AG08395 (cell line): Measurements from ENCODE around the gene VPS52.
"Not testable (repeated sequence)": the region's sequence is repeated elsewhere in the genome, so short reads cannot be mapped to it uniquely, and the experiment has no call there.

Experiments used
- DNase-seq: peaks from one replicate; pipeline ENCODE4 v3.0.0; 2012; ENCODE audit warnings: mixed read lengths, low spot score

Gene VPS52

DNA sequence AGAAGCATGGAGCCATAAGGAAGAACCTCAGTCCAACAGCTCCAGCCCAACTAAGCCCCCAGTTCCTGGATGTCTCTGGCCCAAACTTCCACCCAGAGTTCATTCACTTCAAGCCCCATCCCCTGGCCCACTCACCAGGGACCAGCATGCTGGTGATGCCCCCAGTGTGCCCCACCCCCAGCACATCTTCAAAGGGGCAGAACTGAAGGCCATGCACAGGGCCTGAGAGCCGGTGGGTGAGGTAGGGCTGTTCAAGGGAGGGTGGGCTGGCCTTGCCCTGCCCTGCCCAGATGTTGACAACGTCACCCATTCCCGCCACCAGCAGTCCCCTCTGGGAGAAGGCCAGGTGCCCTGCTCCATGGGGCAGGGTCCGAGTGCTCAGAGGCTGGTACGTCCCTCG lies 8.9 kb upstream of the VPS52 start:
- DNase-seq, result no peak

DNA sequence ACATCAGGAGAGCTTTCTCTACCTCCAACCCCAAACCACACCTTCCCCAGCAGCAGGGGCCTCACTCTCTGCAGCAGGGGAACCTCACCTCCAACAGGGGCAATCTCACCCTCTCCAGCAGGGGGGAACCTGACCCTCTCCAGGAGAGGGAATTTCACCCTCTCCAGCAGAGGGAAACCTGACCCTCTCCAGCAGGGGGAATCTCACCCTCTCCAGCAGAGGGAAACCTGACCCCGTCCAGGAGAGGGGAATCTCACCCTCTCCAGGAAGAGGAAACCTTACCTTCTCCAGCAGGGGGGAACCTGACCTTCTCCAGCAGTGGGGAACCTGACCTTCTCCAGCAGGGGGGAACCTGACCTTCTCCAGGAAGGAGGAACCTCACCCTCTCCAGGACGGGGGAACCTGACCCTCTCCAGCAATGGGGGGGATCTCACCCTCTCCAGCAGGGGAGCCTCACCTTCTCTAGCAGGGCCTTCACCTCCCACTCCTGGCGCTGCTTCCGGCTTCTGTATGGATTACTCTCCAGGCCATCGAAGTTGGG lies 8.4 kb upstream of the VPS52 start:
- peak; percentile 45 for DNase-seq

DNA sequence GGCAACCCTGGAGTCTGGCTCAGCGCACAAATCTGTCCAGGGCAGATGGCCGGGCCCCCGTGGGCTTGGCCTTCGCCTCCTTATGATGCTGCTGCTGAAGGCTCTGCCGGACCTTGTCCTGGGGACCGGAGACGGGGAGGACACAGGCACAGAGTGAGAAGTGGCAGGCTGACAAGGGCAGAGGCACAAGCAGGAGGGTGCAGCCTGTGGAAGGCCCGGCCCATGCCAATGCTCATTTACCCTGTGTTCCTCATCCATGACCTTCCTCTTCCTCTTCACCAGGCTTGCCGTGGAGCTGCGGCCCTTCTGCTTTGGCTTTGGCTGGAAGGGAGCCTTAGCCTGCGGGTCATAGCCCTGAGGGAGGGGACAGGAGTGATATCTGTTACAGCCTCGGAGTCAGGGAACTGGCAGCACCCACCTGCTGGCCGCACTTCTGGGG lies 7.6 kb upstream of the VPS52 start:
- DNase-seq, result no peak

DNA sequence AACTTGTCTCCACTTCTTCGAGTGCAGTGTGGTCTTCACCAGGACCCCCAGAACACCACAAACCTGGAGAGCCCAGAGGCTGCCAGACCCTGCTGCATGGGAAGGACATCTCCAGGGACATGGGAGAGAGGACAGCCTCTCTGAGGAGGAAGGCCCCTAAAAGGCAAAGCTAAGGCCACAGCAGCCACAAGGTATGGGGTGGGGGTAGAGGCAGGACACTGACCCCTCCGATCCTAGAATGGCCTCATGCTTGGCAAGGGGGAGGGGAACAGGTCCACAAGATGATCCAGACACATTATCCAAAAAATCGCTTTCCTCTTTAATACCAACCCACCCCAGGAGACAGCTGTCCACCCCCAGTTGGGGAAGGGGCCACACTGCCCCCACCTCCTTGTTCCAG lies 7.1 kb upstream of the VPS52 start:
- DNase-seq, result no peak

DNA sequence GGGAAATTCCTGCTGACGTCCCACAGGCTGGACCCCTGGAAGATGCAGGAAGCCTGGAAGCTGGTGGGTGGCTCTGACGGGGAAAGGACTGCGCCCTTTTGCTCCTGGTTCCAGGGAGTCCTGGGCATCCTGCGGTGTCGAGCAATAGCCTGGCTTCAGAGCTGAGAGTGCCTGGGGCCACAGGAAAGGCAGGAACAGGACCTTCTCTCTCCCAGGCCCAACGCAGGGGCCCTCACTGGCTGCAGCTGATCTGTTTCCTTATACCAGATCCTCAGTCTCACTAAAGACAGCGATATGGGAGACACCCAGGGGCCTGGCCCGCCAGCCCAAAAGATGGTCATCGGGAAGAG lies 6.7 kb upstream of the VPS52 start:
- no peak for DNase-seq

DNA sequence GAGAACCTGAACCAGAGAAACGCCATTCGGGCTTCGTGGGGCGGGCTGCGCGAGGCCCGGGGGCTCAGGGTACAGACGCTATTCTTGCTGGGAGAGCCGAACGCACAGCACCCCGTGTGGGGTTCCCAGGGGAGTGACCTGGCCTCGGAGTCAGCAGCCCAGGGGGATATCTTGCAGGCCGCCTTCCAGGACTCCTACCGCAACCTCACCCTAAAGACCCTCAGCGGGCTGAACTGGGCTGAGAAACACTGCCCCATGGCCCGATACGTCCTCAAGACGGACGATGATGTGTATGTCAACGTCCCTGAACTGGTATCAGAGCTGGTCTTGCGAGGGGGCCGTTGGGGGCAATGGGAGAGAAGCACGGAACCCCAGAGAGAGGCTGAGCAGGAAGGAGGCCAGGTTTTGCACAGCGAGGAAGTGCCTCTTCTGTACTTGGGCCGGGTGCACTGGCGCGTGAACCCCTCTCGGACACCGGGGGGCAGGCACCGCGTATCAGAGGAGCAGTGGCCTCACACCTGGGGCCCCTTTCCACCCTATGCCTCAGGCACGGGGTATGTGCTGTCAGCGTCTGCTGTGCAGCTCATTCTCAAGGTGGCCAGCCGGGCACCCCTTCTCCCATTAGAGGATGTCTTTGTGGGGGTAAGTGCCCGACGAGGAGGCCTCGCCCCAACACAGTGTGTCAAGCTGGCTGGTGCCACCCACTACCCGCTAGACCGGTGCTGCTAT lies 6.2 kb upstream of the VPS52 start:
- no peak for DNase-seq

DNA sequence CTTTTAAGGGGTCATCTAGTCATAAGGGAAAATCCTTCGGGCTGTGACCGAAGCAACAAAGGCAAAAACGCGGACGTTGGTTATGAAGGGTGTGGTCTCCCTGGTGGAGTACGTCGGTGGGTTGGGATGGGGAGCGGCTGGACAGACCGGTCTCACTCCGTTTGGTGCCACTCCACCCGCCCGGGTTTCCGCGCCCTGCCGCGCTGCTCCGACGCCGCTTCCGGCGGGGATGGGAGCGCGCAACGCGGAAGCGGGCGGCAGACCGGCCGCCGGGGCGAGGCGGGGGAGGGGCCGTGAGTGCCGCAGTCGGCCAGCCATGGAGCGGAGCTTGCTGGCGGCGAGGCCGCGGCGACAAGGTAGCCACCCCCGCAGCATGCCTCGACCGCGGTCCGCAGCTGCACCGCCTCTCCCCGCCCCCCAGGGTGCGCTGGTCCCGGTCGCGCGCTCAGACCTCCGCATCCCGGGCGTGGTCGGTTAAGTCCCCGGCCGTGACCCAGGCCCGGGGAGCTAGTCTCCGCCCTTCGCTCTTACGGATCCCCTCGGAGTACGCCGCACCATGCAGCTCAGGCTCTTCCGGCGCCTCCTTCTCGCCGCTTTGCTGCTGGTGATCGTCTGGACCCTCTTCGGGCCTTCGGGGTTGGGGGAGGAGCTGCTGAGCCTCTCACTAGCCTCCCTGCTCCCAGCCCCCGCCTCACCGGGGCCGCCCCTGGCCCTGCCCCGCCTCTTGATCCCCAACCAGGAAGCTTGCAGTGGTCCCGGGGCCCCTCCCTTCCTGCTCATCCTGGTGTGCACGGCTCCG lies 5.4 kb upstream of the VPS52 start, which contains the start of gene B3GALT4:
B3GALT4 (plus strand) TSS at position 260 of the 799 bp plus-strand sequence; CDS start at position 557, 297 bp downstream.
- DNase-seq, result peak; percentile 72

DNA sequence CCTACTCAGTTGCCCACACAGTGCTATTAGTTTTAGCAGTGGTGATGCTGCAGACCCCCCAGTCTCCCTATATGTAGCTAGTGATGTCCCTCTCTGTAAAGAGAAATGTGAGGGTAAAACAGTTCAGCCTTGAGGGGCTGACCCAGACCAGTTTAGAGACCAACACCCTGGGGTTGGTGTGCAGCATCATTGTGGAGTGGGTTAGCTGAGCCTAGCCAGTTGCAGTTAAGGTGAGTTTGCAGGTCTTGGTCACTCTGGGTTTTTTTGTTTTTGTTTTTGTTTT lies 4.8 kb upstream of the VPS52 start:
- DNase-seq, result no peak

DNA sequence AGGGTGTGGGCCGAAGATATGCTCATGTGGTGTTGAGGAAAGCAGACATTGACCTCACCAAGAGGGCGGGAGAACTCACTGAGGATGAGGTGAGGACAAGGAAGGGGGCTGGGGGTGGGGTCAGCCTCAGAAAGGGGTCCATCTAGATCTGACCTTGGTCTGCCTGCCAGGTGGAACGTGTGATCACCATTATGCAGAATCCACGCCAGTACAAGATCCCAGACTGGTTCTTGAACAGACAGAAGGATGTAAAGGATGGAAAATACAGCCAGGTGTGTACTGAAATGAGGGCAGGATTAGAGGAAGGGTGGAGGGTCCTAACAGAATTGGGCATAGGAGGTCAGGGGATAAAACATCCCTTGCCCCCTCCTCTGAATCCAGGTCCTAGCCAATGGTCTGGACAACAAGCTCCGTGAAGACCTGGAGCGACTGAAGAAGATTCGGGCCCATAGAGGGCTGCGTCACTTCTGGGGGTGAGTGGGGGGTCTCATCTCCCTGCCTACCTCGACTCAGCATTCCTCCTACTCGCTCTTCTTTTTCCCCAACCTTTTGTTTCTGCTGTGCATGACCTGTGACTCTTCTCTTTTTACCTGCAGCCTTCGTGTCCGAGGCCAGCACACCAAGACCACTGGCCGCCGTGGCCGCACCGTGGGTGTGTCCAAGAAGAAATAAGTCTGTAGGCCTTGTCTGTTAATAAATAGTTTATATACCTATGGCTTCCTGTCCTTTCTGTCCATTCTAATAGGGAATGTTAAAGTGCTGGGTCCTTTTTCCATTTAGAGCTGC lies 4.3 kb upstream of the VPS52 start:
- not testable (repeated sequence) for DNase-seq

DNA sequence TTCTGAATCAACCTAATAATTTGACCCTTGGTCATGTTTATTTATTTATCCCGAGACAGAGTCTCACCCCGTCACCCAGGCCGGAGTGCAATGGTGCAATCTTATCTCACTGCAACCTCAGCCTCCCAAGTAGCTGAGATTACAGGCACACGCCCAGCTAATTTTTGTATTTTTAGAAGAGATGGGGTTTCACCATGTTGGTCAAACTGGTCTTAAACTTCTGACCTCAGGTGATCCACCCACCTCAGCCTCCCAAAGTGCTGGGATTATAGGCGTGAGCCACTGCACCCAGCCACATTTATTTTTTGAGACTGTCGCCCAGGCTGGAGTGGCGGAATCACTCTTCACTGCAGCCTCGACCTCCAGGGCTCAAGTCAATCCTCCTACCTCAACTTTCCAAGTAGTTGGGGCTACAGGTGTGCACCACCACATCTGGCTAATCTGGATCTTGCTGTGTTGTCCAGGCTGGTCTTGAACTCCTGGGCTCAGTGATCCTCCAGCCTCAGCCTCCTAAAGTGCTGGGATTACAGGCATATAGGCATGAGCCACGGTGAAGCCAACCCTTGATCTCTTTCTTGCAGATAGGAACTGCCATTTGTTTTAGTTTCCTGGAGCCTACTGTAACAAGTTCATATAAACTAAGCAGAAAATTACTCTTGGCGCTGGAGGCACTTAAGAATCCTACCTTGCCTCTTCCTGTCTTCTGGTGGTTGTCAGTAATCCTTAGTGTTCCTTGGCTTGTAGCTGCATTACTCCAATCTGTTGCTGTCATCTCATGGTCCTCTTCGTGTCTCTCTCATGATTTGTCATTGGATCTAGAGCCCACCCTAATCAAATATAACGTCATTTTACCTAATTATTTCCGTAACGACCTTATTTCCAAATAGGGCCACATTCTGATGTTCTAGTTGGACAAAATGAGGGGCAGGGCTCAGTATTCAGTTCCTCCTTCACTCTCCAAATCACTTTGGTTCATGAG lies 2.5 kb upstream of the VPS52 start:
- no peak for DNase-seq

DNA sequence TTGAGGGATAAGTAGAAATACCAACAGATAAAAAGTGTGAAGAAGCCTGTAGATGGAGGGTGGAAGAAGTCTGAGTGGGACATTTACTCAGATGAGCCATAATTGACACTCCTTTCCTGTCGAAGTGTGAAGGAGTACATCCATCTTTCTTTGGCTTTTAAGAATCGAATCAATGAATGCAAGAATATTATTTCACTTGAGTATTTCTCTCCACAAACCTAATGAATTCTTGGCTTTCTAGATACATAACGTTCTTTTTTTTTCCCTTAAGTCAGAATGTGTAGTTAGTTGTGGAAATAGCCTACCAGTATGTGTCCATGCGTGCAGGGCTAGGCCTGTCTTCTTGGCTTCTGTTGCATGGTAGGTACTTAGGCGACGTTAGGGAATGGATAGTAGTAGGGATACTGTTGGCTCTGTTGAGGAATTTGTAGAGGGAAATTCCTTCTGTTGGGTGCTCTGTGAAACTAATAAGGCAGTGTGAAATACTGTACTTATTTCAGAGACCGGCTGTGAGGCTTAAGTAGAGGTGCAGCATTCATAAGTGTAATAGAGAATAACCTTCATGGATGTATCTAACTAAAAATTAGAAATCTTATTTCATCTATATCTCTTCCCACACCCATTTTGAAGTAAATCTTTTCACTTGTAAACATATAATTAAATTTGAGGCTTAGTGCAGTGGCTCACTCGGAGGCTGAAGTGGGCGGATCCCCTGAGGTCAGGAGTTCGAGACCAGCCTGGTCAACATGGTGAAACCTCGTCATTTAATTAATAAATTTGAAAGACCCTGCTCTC lies 1.6 kb upstream of the VPS52 start:
- no peak for DNase-seq

DNA sequence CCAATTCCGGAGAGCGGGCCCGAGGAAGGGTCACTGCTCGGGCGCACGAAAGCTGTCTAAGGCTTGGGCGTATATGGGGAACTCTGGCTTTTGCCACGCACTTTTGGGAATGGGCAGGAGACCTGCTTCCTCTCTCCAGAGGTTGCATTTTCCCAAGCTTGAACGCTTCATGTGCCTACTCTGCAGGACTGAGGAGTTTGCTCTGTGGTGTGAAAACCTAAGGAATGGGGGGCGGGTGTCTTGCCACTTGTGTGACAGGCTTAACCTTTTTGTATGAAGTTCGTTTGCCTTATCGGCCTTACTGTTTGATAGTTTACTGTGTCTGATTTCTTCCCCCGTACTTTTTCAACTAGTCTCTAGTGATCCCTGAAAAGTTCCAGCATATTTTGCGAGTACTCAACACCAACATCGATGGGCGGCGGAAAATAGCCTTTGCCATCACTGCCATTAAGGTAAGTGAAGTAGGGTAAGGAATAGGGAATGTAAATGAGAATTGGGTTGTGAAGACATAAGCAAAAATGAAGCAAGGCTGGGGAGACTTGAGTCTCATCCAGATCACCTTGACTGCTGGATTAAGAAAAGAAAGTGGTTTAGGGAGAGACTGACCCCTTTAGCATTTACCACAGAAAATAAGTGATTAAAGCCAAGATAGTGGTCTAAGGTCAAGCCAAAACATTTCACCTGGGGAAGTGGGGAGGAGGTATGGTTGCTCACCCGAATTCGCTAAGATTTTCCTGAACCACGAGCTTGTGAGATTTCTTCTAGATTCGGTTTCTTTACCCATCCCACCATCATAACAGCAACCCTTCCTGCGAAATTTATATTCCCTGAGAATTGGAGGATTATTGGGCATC lies 826 bp upstream of the VPS52 start:
- DNase-seq, result no peak

DNA sequence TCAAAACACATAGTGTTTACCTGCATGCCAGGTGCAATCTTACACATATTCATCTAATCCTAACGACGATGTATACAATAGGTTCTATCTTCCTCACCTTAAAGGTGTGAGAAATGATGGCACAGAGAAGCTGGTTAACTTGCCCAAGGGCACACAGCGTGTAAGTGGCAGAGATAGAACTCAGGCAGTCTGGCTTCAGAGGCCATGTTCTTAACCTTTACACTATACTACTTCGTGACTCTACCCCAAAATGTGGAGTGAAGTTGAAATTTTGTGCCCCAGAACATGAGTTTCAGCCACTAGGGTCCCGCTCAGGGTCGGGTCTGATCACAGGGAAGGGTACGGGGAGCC lies 584 bp downstream of the VPS52 start:
- no peak for DNase-seq

DNA sequence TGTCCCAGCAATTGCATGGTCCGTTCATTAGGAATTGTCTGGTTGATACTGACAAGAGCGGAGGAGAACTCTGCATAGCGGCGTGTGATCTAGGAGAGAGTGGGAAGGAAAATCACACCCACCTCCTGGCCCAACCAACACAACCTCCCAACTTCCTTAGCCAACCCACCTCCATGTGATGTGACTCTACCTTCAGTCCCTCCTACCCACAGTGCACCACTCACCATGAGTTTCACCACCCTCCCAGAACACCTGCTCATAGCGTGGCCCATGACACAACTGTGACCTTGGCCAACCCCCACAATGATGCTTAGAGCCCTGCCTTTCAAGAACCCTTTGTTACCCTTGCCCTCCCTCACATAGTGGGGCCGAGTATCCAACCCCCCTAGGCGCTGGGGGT lies 7.7 kb downstream of the VPS52 start:
- no peak for DNase-seq

DNA sequence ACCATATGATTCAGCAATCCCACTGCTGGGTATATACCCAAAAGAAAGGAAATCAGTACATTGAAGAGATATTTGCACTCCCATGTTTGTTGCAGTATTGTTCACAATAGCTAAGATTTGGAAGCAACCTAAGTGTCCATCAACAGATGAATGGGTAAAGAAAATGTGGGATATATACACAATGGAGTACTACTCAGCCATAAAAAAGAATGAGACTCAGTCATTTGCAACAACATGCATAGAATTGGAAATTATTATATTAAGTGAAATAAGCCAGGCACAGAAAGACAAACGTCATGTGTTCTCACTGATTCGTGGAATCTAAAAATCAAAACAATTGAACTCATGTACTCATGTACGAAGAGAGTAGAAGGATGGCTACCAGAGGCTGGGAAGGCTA lies 9.2 kb downstream of the VPS52 start:
- not testable (repeated sequence) for DNase-seq

DNA sequence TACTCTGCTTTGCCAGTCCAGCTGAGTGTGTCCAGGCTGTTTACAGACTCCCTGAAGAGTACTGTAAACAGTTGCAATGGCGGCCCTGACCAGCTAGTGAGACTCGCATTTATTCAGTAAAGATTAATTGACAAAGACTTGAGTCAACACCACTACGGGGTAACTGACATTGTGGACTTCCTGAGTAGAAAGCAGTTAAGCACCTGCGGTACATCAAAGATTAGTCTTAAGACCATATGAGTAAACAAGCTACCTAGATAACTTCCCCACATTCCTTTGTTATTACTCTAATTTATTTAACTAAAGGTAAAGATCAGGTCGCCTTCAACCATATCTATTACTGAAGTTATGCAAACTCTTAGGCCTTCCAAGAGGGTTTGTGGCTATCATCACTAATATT lies 12.6 kb downstream of the VPS52 start:
- DNase-seq, result no peak

DNA sequence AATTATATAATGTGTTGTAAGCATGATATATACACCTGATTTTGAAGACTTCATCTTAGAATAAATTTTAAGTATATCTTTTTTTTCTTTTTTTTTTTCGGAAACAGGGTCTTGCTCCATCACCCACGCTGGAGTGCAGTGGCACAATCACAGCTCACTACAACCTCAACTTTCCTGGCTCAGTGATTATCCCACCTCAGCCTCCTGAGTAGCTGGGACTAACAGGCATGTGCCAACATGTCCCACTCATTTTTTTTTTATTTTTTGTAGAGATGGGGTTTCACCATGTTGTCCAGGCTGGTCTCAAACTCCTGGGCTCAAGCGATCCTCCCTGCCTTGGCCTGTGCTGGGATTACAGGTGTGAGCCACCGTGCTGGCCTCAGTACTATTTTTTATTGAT lies 17.1 kb downstream of the VPS52 start:
- no peak for DNase-seq

DNA sequence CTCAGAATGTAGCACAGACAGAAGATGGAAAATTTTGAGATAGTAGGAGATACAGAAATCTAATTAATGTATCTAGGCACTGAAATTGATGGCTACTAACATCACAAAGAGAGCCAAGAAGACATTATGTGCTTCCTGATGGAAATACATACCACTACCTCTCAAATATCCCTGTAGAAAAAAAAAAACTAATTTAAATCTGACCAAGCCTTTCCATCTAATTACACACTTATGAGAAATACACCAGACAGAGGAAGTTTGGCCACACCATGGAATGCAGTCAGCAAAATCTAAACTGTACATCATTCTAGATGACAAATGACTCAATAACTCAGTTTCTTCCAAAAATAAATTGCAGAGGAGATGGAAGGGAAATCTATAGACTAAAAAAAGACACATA lies 18.9 kb downstream of the VPS52 start:
- peak; percentile 44 for DNase-seq

DNA sequence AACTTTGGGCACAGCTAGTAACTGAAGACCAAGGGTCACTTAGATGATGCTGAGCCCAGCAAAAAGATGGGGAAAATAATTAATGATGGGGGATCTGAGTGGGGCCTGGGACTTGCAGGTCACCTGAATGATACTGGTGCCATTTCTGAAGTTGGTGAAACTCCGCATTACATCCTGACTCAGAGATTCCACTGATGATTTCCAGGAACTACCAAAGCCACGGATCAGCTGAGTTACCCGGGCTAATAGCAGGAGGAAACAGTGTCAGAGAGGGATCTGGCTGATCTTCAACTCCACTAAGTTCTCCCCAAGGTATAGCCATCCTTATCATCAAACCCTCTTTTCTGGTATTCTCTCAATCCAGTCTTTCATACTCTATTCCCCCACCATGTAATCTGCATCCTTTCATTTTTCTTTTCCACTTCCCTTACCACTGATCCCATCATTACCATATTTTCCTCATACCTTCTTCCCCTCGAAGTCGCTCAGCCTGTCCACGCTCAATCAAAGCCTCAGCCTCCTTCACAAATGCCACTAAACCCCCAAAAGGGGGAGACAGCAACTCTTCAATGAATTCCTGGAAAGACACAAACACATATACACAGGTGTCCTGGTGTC lies 20.2 kb downstream of the VPS52 start:
- DNase-seq, result no peak
